Glomerular endothelial cell (primary cell): ENCODE measurements around the gene FAP. TPM values are rescaled to one million over a fixed set of nuclear protein-coding genes. Genes with fewer than 3 reads are reported as not detected.

ENCODE experiments used
- DNase-seq: peaks from one replicate; pipeline ENCODE4 v3.0.0-alpha.2; 2011; ENCODE audit warnings: low read depth, low spot score; ENCODE audit errors: extremely low read depth
- total RNA-seq: library from RNA; depleted of rRNA; stranded (reverse); fragments of >200 nt; gene quantifications from 2 replicates; pipeline ENCODE4 v1.2.3, GENCODE V29; 2015

FAP gene
- total RNA-seq, 1 donor from 2014 or later = 17.8 TPM

DNA sequence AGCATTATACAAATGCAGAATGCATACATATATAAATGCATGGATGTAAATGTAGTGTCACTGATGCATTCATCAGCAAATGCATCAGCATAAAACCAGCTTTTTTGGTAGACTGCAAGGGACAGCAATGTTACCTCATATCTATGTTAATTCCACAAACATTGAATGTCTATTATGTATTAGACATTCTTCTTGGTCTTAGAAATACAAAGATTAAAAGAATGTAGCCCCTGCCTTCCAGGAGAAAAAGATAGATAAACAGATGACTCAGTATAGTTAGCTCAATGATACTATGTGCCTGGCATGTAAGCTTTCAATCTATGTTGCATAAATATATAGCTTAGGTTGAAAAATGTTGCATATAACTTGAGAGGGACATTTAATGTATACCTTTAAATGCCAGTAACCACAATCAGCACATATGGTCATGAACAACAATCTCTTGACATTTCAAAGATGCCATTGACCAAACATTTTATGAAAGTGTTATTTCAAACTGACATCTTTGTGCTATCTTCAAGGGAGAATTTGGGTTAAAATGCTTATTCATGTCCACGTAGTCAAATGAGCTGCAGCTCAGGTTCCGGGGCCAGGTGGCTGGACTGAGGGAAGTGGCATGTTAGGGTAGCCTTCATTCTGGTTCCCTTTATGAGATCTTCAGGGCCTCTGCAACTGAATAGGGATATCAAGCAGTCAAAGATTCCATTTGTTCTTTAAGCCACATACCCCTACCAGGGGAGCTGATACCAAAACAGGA lies 46.0 kb downstream of the FAP start:
- DNase-seq = no peak

DNA sequence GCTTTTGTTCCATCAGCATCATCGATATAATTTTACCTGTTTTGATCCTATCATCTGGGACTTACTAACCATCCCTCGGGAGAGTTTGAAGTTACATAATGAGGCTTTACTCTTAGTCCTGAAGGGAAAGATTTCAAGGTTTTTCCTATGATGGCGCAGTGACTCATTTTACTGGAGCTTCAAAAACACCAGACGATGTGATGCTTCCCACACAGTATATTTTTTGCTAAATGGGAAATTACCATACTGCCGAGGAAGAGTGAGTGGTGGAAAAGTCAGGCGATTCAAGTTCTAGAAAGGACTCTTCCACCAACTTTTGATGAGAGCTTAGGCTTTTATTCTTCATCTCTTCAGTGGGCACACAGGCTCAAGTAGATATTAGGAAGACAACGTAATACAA lies 46.6 kb downstream of the FAP start:
- no peak for DNase-seq

DNA sequence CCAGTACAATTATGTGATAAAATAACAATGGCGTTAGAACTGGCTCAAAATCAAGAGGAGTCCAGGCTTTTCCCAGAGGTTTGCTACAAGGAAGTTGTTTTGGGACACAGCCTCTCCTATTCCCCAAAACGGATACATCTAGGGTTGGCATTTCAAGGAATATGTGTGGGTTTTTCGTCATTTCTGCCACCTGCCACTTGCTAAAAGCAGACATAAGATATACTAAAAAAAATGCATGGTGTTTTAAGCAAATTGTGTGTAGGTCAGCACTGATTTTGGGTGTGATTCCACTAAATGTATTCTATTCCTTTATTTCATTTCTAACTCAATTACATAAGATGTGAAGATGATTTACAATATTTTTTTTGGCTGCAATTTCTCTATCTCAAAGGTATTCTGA lies 54.8 kb downstream of the FAP start:
- DNase-seq = no peak

DNA sequence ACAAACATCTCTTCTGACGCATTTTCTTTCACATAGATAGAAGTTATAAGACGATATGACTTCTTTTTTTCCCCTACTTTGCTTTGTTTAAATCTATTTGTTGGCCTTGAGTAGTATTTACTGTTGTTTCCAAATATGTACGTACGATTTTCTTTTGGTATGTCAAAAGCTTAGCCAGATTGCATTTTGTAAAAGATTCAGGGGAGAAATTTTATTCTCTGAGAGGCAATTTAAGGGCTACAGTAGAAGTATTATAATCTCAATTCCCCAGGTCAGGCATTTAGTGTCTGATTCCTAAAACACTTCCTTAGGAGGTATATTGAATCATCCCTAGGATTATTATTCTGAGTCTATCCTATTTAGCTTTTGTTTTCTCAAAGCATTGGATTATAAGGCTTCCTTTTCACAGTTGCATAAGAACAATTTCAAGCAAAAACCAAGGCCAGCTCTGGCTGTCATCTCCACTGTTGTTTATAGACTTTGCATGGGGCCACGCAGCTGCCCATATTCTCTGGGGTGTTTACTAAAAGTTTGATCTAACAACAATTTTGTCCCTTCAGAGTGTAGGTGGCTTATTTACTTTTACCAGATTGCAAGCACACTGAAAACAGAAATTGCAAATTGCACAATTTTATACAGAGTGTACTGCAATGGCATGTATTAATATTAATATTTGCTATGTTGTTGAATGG lies 57.6 kb downstream of the FAP start:
- no peak for DNase-seq

DNA sequence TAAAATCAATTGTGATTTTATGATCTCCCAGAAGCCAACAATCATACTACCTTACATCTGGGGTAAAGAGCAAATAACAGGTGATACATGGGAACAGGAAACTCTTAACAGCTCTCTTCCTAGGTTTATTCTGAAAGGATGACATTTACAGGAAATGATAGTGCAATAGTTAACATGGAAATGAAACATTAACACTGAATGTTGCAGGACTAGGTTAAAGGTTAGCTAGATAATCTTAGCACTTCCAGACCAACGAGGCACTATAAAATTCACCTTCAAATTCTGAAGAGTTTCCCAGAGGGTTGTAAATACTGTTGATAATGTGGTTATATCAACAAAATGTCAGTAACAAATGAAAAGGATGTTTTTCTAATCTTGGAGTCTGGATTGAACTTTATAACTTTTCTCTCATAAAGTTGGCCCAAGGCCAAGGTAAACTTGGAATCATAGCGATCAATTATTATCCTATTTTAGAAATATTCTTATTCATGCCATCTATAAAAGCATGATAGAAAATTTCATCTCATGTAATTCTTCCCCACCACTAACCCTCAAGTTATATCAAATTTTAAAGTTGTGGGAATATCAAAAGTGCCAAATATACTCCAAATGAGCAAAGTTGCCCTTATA lies 58.3 kb downstream of the FAP start:
- no peak for DNase-seq

DNA sequence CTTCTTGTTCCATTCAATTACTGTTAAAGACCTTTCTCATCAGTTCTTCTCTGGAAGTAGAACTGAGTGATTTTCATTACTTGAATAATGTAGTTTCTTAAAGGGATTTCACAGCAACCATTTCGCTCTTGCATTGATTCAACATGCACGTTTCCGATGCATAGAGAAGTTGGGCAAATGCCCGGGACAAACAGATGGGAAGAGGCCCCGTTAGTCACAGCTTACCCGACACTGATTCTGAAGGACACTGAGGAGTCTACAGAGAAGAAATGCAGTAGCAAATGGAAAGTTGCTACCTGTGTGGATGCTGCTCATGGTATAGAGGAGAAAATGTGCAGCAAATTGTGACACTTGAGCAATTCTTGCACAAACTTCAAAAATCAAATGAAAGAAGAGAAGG lies 58.9 kb downstream of the FAP start:
- DNase-seq = no peak

DNA sequence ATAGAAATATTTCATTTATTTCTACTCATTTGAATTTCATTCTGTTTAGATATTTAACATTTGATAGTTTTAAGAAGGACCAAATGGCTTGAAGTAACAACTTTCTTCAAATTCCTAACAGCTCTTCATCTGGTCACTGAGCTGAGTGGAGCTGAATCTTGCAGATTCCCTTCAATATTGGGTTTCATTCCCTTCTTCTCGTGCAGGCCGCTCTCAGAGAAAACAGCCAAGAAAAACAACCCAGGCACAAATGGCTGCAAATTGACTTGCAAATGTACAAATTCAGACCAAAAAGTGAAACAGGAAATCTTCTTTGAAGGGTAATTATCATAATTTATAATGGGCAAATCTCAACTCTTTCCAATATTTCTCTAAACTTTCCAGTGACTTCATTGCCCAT lies 60.9 kb downstream of the FAP start:
- DNase-seq = no peak

DNA sequence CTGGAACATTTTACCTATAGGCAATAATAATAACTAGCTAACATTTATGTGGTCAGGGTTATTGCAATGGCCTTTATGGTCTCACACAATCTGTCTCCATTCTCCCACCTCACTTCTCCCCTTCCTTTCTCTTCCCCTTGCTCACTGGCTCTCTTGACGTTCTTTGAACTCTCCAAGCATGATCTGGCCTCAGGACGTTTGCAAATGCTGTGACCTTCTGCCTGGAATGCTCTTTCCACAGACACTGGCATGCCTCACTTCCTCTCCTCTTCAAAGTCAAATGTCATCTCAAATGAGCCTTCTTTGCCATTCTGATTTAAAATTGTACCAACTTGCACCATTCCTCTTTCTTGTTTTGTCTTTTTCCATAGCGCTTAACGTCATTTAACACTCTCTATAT lies 65.9 kb downstream of the FAP start:
- DNase-seq = no peak

DNA sequence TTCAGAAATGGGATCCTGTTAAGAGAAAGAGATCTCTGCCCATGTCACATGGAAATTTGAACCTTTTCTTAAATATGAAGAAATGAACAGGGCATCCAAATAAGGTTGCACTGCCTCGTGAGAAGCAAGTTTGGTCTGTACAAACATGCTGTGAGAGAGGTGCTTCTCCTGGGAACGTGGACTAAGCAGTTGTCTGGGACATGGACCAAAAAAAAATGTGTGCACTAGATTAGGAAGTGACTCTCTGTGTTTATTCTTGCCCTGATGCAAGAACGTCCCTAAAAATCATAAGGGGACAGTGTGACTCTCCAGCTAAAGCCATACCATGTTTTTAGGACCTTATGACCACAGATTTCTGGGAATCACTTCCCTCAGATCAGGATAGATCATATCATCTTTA lies 67.5 kb downstream of the FAP start:
- DNase-seq = no peak

DNA sequence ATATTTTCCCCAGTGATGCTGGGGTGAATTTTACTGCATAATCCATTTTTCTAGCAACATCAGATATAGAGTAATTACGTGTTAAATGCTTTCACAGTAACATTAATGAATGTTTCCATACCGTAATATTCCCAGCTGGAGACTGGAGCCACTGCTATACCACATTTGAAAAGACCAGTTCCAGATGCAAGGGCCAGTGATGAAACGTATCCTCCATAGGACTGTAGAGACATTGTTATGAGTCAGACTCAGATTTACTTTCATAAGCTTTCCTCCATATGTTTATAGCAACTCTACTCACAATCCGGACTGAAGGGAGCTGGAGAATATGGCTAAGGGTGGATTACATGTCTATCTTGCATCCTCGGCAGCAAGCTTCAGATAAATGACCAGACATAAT lies 68.5 kb downstream of the FAP start:
- no peak for DNase-seq

DNA sequence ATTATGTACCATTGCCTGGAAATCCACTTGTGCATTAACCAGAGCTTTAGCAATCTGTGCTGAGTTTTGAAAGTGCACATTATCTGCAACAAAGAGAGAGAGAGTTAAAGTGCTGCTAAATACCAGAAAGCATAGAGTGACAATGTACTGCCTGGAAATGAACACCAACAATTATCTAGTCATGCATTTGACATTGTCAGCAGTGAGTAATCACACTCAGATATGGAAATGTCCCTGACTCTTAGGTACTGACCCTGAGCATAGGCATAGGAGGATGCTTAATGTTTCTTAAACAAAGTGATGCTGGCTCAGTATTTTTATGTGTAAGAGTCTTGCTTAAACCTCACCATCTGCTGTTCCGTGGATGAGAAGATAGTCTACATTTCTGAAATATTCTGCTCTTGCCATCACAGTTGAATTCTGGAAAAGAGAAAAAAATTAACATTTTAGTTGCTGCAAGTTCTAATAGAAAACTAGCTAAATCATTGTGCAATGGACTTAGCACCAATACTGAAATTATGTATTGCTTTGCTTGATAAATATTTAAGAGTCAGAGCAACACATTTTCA lies 70.4 kb downstream of the FAP start:
- no peak for DNase-seq

DNA sequence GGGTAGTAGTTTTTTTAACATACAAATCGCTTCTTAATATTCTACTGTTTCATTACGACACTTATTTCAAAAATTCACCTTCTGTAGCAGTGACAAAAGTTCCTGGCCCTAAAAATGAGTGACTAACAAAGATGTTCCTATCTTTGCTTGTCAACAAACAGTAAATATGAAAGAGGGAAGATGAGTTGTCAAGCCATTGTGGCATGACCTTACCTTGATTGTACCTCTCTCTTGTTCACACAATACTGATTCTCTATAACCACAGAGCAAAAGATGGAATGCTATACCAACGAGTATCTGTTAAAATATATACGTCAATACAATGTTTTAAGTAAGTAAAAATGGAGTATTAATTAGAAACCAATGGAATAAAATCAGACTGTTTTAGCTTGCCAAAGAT lies 76.5 kb downstream of the FAP start:
- no peak for DNase-seq

DNA sequence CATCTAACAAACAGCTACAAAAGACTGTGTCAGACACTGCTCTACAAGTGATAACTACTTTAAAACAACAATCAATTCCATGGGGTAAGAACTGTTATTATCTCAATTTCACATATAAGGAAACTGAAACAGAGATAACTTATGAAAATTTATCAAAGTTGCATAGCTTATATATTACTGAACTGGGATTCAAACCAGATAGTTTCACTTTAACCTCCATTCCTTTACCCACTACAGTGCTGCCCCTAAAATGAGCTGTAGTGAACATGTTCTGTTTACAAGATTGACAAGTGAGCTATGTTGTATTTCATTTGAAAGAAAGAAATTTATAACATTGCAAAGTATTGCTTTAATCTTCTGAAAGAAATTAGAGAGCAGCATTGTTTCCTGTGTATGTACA lies 77.1 kb downstream of the FAP start:
- DNase-seq = no peak

DNA sequence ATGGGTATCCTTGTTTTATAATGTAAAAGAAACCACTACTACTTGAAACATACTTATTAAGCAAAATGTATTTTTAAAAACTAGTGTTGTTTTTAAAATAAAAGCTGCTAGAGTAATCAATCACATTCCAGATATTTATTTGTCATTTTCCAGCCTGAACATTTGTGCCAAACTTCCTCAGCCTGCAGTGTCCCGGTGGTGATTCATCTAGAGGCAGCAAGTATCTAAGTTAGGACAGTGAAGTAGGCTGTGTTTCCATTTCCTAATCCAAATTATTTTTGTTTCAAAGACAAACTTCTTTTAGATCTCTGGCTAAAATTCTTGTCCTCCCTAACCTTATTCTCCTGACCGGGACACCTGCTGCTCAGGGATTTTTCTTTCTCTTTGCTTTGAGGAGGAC lies 78.4 kb downstream of the FAP start:
- DNase-seq = no peak

DNA sequence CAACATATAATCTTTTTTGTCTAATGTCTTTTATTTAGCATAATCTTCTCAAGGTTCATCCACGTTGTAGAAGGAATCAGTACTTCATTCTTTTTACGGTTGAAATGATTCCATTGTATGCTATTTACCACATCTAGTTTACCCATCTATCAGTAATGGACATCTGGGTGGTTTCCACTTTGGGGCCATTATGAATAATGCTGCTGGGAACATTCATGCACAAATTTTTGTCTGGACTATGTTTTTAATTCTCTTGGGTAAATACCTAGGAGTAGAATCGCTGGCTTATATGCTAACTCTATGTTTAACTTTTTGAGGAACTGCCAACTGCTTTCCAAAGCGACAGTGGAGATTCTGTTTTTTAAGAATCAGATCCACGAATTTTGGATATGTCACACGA lies 83.8 kb downstream of the FAP start:
- DNase-seq = no peak

DNA sequence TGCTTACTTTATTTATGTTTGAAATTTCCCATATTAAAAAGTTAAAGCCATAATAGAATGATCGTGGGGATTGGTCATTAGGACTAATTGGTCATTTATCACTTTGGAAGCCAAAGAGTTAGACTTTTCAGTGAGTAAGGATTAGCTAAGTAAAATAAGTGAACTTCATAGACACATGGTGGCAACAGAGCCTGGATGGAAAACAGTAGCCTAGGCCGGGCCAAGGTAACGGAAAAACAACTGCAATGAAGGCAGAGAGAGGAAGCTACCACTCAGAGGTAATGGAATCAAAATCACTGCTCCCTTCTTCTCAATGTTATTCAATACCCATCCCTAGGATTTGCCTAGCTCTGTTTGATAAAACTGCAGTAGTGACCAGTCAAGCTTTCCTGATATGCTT lies 87.1 kb downstream of the FAP start:
- no peak for DNase-seq

DNA sequence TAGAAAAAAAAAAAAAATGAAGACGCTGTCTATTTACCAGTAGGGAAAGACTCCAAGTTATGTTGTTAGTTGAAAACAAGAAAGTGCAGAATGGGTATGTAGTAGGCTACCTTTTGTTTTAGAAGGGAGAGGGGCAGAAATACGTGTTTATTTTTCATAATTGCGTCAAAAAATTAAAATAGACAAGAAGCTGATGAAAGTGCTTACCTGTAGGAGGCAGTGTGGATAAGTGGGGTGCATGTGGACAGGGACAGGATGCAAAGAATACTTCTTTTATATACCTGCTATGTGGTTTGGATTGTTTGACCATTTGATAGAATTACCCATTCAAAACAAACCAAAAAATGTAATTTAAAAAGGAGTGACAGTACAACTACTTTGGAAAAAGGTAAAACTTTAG lies 88.2 kb downstream of the FAP start:
- no peak for DNase-seq

DNA sequence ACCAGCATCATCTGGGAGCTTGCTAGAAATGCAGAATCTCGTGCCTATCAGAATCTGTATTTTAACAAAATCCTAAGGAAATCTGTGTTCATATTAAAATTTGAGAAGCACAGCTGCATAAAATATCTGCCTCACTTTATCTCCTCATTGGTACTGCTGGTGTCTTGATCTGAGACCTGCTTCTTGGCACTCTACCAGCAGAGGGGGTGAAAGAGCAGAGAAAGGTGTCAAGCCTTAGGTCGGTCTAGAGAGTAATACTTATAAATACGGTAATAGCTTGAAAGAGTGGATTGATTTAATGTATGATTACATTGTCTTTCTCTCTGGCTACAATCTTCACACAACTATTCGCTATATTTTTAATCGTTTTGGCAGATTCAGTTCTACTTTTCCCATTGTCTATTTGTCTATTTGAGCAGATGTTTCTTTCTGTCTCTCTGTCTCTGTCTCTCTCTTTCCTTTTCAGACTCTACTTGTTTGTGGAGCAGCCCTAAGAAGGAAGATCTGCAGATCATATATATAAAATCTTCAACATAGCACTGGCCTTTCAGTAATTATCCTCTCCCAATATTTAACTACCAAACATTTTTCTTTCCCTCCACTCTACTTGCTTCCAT lies 89.5 kb downstream of the FAP start:
- peak; percentile 36 for DNase-seq

DNA sequence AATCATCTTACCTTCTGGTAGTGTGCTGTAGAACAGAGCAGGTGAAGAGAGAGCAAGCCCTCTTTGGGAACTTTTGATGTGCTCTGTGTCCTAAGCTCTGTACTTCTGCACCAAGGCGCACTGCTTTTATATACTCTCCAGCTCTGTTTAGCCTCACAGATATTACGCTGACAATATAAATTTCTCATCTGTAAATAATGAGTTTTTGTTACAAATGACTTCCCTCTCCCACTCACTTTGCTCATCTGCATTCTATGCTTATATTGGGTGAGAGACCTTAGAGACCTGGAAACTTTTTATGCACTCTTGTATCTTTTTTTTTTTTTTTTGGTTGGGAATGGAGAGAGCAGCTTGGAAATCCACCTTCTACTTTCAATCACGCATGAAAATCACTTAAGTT lies 91.1 kb downstream of the FAP start, which contains the start of gene GCG:
GCG (minus strand) TSS at position 101 of the 400 bp plus-strand sequence. CDS start 3,069 bp downstream, outside the sequence.
- no peak for DNase-seq

DNA sequence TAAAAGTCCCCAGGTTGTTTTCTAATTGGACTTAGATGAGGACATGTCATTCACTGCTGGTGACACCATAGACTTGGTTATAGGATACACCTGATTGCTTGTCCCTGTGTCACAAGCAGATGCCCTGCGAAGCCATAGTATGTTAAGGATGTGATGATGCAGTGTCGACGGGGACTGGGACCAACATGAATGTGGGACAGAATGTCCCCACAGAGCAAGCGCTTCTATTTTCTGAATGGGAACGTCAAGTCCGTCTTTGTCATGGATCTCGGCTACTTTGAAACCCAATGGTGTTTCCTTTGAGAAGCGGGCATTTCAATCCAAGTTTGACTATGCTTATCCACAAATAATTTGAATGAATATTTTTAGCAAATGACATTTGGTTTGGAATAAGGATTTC lies 93.3 kb downstream of the FAP start:
- no peak for DNase-seq

DNA sequence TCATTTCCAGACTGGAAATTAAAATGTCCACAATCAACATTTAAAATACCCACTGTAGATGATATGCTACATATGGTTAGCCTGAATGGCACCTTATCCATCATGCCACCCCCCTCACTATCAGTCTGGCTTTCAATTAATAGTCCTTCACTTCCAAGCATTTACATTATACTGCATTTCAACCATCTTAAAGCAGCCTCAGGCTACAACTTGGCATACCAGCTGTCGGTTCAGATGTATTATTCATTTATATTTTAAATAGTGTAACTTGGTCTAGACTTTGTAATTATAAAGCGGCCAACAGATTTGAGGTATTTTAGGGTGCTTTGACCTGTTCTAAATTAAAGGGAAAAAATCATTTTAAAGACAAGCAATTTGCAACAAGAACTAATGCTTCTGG lies 93.8 kb downstream of the FAP start:
- DNase-seq = no peak
